HEK293 (cell line): ENCODE measurements around the gene HOXB7.

Experiments
- HOXC10 ChIP-seq: sonication (generic); formaldehyde crosslinking; IDR thresholded peaks from 2 replicates; pipeline ENCODE4 v1.8.1; 2023; ENCODE audit warnings: mild to moderate bottlenecking, missing genetic modification reagents
- OSR2 ChIP-seq: fragments of 450-650 bp; formaldehyde crosslinking; IDR thresholded peaks from 2 replicates; pipeline ENCODE4 v1.5.1; 2016; ENCODE audit warnings: missing biosample characterization, missing genetic modification characterization
- REPIN1 ChIP-seq: fragments of 450-650 bp; formaldehyde crosslinking; IDR thresholded peaks from 2 replicates; pipeline ENCODE4 v1.5.1; 2017; ENCODE audit warnings: missing biosample characterization, missing genetic modification characterization, low read depth
- SCRT2 ChIP-seq: fragments of 450-650 bp; formaldehyde crosslinking; IDR thresholded peaks from 2 replicates; pipeline ENCODE4 v1.5.1; 2016; ENCODE audit warnings: missing biosample characterization, missing genetic modification characterization
- ZBTB48 ChIP-seq: fragments of 450-650 bp; formaldehyde crosslinking; IDR thresholded peaks from 2 replicates; pipeline ENCODE4 v1.5.1; 2016; ENCODE audit warnings: missing biosample characterization, missing genetic modification characterization
- ZBTB49 ChIP-seq: fragments of 450-650 bp; formaldehyde crosslinking; IDR thresholded peaks from 2 replicates; pipeline ENCODE4 v1.5.1; 2016; ENCODE audit warnings: missing biosample characterization, missing genetic modification characterization, low read depth
- ZEB2 ChIP-seq: fragments of 450-650 bp; formaldehyde crosslinking; IDR thresholded peaks from 2 replicates; pipeline ENCODE4 v1.5.1; 2016; ENCODE audit warnings: missing biosample characterization, missing genetic modification characterization
- ZNF112 ChIP-seq: fragments of 450-650 bp; formaldehyde crosslinking; IDR thresholded peaks from 2 replicates; pipeline ENCODE4 v1.5.0; 2017; ENCODE audit warnings: missing biosample characterization, missing genetic modification characterization
- ZNF121 ChIP-seq: fragments of 450-650 bp; formaldehyde crosslinking; IDR thresholded peaks from 2 replicates; pipeline ENCODE4 v1.5.1; 2016; ENCODE audit warnings: missing biosample characterization, missing genetic modification characterization
- ZNF169 ChIP-seq: fragments of 450-650 bp; formaldehyde crosslinking; IDR thresholded peaks from 2 replicates; pipeline ENCODE4 v1.5.1; 2016; ENCODE audit warnings: missing biosample characterization, missing genetic modification characterization
- ZNF202 ChIP-seq: fragments of 450-650 bp; formaldehyde crosslinking; IDR thresholded peaks from 2 replicates; pipeline ENCODE4 v1.5.1; 2016; ENCODE audit warnings: missing biosample characterization, missing genetic modification characterization, borderline replicate concordance
- ZNF366 ChIP-seq: fragments of 450-650 bp; formaldehyde crosslinking; conservative IDR thresholded peaks from 2 replicates; pipeline ENCODE4 v1.5.1; 2016; ENCODE audit warnings: missing biosample characterization, missing genetic modification characterization
- ZNF449 ChIP-seq: fragments of 450-650 bp; formaldehyde crosslinking; IDR thresholded peaks from 2 replicates; pipeline ENCODE4 v1.5.1; 2017; ENCODE audit warnings: missing biosample characterization, mild to moderate bottlenecking, missing genetic modification characterization, moderate library complexity
- ZNF510 ChIP-seq: fragments of 450-650 bp; formaldehyde crosslinking; IDR thresholded peaks from 2 replicates; pipeline ENCODE4 v1.5.1; 2018; ENCODE audit warnings: mild to moderate bottlenecking, missing genetic modification characterization, missing biosample characterization; ENCODE audit not compliant: insufficient replicate concordance
- ZNF521 ChIP-seq: fragments of 450-650 bp; formaldehyde crosslinking; IDR thresholded peaks from 2 replicates; pipeline ENCODE4 v1.5.1; 2017; ENCODE audit warnings: missing biosample characterization, mild to moderate bottlenecking, missing genetic modification characterization
- ZNF560 ChIP-seq: fragments of 450-650 bp; formaldehyde crosslinking; IDR thresholded peaks from 2 replicates; pipeline ENCODE4 v1.5.1; 2017; ENCODE audit warnings: missing biosample characterization, missing genetic modification characterization, borderline replicate concordance
- ZNF580 ChIP-seq: fragments of 450-650 bp; formaldehyde crosslinking; IDR thresholded peaks from 2 replicates; pipeline ENCODE4 v1.5.1; 2016; ENCODE audit warnings: missing biosample characterization, missing genetic modification characterization
- ZNF701 ChIP-seq: fragments of 450-650 bp; formaldehyde crosslinking; IDR thresholded peaks from 2 replicates; pipeline ENCODE4 v1.5.1; 2016; ENCODE audit warnings: missing biosample characterization, missing genetic modification characterization
- ZNF707 ChIP-seq: fragments of 450-650 bp; formaldehyde crosslinking; IDR thresholded peaks from 2 replicates; pipeline ENCODE4 v1.5.1; 2016; ENCODE audit warnings: missing biosample characterization, missing genetic modification characterization
- ZNF747 ChIP-seq: fragments of 450-650 bp; formaldehyde crosslinking; IDR thresholded peaks from 2 replicates; pipeline ENCODE4 v1.5.1; 2016; ENCODE audit warnings: missing biosample characterization, missing genetic modification characterization
- ZNF76 ChIP-seq: fragments of 450-650 bp; formaldehyde crosslinking; IDR thresholded peaks from 2 replicates; pipeline ENCODE4; 2016; ENCODE audit warnings: low read depth, missing biosample characterization, missing genetic modification characterization, borderline replicate concordance
- ZSCAN5A ChIP-seq: fragments of 450-650 bp; formaldehyde crosslinking; IDR thresholded peaks from 2 replicates; pipeline ENCODE4 v1.5.1; 2016; ENCODE audit warnings: missing biosample characterization, missing genetic modification characterization
- TF ChIP-seq, protein P1 (sequence below): fragments of 450-650 bp; formaldehyde crosslinking; IDR thresholded peaks from 2 replicates; pipeline ENCODE4 v1.5.1; 2016; ENCODE audit warnings: missing biosample characterization, missing genetic modification characterization
- TF ChIP-seq, protein P2 (sequence below): IDR thresholded peaks from 2 replicates; pipeline ENCODE4 v1.6.1; 2011; ENCODE audit warnings: mild to moderate bottlenecking, low read depth, low read length, borderline replicate concordance
- TF ChIP-seq, protein P3 (sequence below): fragments of 450-650 bp; formaldehyde crosslinking; IDR thresholded peaks from 2 replicates; pipeline ENCODE4 v1.5.1; 2016; ENCODE audit warnings: missing biosample characterization, missing genetic modification characterization, borderline replicate concordance
- TF ChIP-seq, protein P4 (sequence below): fragments of 450-650 bp; IDR thresholded peaks from 2 replicates; pipeline ENCODE4 v1.5.1; 2018; ENCODE audit warnings: missing biosample characterization, missing genetic modification characterization

The HOXB7 gene

GRCh38 chr17:48568499-48569239 is 42.1 kb downstream of the HOXB7 start (continued):
- TF ChIP-seq, protein P1, sequence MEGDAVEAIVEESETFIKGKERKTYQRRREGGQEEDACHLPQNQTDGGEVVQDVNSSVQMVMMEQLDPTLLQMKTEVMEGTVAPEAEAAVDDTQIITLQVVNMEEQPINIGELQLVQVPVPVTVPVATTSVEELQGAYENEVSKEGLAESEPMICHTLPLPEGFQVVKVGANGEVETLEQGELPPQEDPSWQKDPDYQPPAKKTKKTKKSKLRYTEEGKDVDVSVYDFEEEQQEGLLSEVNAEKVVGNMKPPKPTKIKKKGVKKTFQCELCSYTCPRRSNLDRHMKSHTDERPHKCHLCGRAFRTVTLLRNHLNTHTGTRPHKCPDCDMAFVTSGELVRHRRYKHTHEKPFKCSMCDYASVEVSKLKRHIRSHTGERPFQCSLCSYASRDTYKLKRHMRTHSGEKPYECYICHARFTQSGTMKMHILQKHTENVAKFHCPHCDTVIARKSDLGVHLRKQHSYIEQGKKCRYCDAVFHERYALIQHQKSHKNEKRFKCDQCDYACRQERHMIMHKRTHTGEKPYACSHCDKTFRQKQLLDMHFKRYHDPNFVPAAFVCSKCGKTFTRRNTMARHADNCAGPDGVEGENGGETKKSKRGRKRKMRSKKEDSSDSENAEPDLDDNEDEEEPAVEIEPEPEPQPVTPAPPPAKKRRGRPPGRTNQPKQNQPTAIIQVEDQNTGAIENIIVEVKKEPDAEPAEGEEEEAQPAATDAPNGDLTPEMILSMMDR (tag by site-specific recombination) = no peak
- TF ChIP-seq ZNF580 (no peak), ZNF560 (no peak), ZNF747 (tag by site-specific recombination) (no peak), OSR2 (tag by site-specific recombination) (no peak), ZNF707 (tag by site-specific recombination) (no peak), ZNF202 (tag by site-specific recombination) (no peak), HOXC10 (CRISPR knock-in tag) (no peak), SCRT2 (tag by site-specific recombination) (no peak), ZNF112 (tag by site-specific recombination) (no peak), ZNF510 (no peak), ZSCAN5A (tag by site-specific recombination) (no peak), REPIN1 (tag by site-specific recombination) (no peak), ZNF366 (tag by site-specific recombination) (peak; percentile 98), ZNF701 (tag by site-specific recombination) (no peak), ZNF169 (no peak), ZNF121 (tag by site-specific recombination) (no peak), ZNF449 (no peak), ZEB2 (tag by site-specific recombination) (no peak; the same call in 1 of the 2 replicates), ZBTB49 (no peak), ZBTB48 (no peak), ZNF76 (0 out of 2 replicates have a peak, but pooled peaks have one; percentile 11), ZNF521 (no peak)
- TF ChIP-seq, protein P2, sequence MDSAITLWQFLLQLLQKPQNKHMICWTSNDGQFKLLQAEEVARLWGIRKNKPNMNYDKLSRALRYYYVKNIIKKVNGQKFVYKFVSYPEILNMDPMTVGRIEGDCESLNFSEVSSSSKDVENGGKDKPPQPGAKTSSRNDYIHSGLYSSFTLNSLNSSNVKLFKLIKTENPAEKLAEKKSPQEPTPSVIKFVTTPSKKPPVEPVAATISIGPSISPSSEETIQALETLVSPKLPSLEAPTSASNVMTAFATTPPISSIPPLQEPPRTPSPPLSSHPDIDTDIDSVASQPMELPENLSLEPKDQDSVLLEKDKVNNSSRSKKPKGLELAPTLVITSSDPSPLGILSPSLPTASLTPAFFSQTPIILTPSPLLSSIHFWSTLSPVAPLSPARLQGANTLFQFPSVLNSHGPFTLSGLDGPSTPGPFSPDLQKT = no peak
- TF ChIP-seq, protein P3, sequence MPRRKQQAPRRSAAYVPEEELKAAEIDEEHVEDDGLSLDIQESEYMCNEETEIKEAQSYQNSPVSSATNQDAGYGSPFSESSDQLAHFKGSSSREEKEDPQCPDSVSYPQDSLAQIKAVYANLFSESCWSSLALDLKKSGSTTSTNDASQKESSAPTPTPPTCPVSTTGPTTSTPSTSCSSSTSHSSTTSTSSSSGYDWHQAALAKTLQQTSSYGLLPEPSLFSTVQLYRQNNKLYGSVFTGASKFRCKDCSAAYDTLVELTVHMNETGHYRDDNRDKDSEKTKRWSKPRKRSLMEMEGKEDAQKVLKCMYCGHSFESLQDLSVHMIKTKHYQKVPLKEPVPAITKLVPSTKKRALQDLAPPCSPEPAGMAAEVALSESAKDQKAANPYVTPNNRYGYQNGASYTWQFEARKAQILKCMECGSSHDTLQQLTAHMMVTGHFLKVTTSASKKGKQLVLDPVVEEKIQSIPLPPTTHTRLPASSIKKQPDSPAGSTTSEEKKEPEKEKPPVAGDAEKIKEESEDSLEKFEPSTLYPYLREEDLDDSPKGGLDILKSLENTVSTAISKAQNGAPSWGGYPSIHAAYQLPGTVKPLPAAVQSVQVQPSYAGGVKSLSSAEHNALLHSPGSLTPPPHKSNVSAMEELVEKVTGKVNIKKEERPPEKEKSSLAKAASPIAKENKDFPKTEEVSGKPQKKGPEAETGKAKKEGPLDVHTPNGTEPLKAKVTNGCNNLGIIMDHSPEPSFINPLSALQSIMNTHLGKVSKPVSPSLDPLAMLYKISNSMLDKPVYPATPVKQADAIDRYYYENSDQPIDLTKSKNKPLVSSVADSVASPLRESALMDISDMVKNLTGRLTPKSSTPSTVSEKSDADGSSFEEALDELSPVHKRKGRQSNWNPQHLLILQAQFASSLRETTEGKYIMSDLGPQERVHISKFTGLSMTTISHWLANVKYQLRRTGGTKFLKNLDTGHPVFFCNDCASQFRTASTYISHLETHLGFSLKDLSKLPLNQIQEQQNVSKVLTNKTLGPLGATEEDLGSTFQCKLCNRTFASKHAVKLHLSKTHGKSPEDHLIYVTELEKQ (tag by site-specific recombination) = no peak
- TF ChIP-seq, protein P4, sequence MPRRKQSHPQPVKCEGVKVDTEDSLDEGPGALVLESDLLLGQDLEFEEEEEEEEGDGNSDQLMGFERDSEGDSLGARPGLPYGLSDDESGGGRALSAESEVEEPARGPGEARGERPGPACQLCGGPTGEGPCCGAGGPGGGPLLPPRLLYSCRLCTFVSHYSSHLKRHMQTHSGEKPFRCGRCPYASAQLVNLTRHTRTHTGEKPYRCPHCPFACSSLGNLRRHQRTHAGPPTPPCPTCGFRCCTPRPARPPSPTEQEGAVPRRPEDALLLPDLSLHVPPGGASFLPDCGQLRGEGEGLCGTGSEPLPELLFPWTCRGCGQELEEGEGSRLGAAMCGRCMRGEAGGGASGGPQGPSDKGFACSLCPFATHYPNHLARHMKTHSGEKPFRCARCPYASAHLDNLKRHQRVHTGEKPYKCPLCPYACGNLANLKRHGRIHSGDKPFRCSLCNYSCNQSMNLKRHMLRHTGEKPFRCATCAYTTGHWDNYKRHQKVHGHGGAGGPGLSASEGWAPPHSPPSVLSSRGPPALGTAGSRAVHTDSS (tag by site-specific recombination) = no peak
